Kidney (tissue), 14 donors: Measurements from ENCODE around the gene IL10RB. TPM values are rescaled to one million over a fixed set of nuclear protein-coding genes. Genes with fewer than 3 reads are reported as not detected.

Experiments used
- DNase-seq, 5 donors: peaks; one replicate each; pipeline ENCODE4 v3.0.0-alpha.2; 2013 to 2020
- FAIRE-seq: peaks from 2 replicates; lab custom pipeline; 2012; peaks lifted over from hg19 to GRCh38; lab: Jason Lieb, UNC
- H3K27ac ChIP-seq, 2 donors: one replicate each; pipeline ENCODE4 v1.7.0; 2013; ENCODE audit warnings: low read depth in 2 of 2, low read length in 2 of 2, inconsistent platforms in 1 of 2
- H3K27me3 ChIP-seq: one replicate; pipeline ENCODE4 v1.7.1; 2013; ENCODE audit warnings: low read length, inconsistent platforms; ENCODE audit not compliant: control insufficient read depth, insufficient read depth
- H3K36me3 ChIP-seq, 3 donors: one replicate each; pipeline versions ENCODE4 v1.7.0 to v1.7.1; 2013; ENCODE audit warnings: low read length in 3 of 3, control low read depth in 1 of 3, inconsistent platforms in 1 of 3; ENCODE audit not compliant: insufficient read depth in 3 of 3, control insufficient read depth in 2 of 3
- H3K4me1 ChIP-seq, 3 donors: one replicate each; pipeline versions ENCODE4 v1.7.0 to v1.7.1; 2013; ENCODE audit warnings: low read length in 3 of 3, inconsistent platforms in 1 of 3, low read depth in 1 of 3; ENCODE audit not compliant: control insufficient read depth in 2 of 3, insufficient read depth in 2 of 3
- H3K4me3 ChIP-seq, 3 donors: one replicate each; pipeline versions ENCODE4 v1.7.0 to v1.8.1; 2013; ENCODE audit warnings: low read length in 3 of 3, control low read depth in 1 of 3, inconsistent platforms in 1 of 3
- H3K9ac ChIP-seq, 3 donors: one replicate each; pipeline versions ENCODE4 v1.7.0 to v1.7.1; 2013; ENCODE audit warnings: low read length in 3 of 3, control low read depth in 1 of 3, inconsistent platforms in 1 of 3
- H3K9me3 ChIP-seq, 3 donors: one replicate each; pipeline versions ENCODE4 v1.7.0 to v1.7.1; 2013; ENCODE audit warnings: low read length in 3 of 3, control low read depth in 1 of 3, inconsistent platforms in 1 of 3; ENCODE audit not compliant: control insufficient read depth in 2 of 3, insufficient read depth in 1 of 3
- intact Hi-C: fragments of 100-400 bp; cut with DNase I; formaldehyde crosslinking; loops from one replicate; pipeline ENCODE4 v1.11.1; 2022
- polyA plus RNA-seq: library from polyadenylated mRNA; stranded (reverse); fragments of 350-450 nt; fragmentation: Illumina TruSeq; extraction: RNeasy Lipid Tissue Mini Kit (QIAGEN cat#74804); gene quantifications from one replicate; pipeline ENCODE4 v1.2.3, GENCODE V29; 2014; ENCODE audit warnings: low read depth, low replicate concordance; ENCODE audit not compliant: insufficient read depth
- total RNA-seq: library from RNA; stranded (reverse); fragmentation: NEBNext Ultra II Directional; extraction: Animal tissue kit (Norgen Biotek cat#: 25700); gene quantifications from one replicate; pipeline ENCODE4 v1.2.1, GENCODE V29; 2021
- TF ChIP-seq, protein P1 (sequence below): IDR thresholded peaks from 3 replicates; pipeline ENCODE4 v1.5.1; 2012; ENCODE audit warnings: mild to moderate bottlenecking, moderate library complexity, borderline replicate concordance; ENCODE audit not compliant: insufficient read depth; ENCODE audit errors: extremely low read depth
- donor health status: control.
- donor health status: control.
- donor health status: control.
- donor health status: control.
- donor health status: control.
- donor health status: DM: yes; HTN: yes; CAD: no.
- donor health status: Normal renal cell carcinoma (clear cell type).

Gene IL10RB
- total and polyA plus RNA-seq, 2 donors from 2014 or later: 21.5 to 27.3 TPM

DNA sequence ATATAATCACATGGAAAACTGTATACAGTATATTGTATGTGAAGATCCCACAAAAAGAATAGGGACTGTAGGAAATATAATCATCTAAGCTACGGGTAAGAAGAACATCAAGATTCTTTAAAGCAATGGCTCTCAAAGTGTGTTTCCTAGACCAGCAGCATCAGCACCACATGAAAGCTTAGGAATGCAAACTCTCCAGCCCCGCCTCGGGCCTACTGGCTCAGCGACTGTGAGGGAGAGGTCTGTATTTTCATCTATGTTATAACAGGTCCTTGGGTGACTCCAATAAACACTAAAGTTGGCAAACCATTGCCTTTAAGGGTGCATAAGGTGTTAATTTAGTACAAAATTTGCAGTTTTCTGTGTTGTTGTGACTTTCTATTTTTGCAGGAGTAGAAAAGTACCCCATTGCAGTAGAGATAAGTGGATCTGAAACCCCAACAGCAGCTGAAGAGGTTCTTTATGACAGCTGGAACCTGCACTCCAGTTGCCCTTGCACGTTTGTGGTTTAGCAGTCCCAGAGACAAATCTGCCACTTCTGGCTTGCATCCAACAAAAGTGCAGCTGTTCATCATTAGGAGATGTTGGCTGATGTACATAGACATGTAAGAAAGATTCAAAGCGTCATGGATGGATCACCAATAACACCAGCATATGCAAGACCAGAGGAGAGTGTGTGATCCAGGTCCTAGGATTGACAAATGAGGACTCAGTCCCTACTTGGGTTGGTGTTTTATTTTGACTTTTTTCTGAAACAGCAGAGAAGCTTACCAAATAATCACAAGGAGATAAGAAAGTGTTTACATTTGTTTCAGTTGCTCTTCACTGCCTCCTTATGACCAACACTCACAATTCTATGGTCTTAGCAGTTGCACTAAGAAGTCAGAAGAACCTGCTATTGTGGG, 42.7 kb downstream of the IL10RB start:
- H3K4me3 ChIP-seq: no peak overlapping the region
- no peaks in the 10 kb centered on the region for H3K27me3 ChIP-seq
- intact Hi-C loops: no loop called here
- no peaks in the 10 kb centered on the region for H3K9me3 ChIP-seq
- H3K9ac ChIP-seq: no peak overlapping the region
- H3K27ac ChIP-seq: no peak overlapping the region
- FAIRE-seq (no peak), DNase-seq (peak in 2 of 5 donors; percentile 29 to 63)
- TF ChIP-seq, protein P1, sequence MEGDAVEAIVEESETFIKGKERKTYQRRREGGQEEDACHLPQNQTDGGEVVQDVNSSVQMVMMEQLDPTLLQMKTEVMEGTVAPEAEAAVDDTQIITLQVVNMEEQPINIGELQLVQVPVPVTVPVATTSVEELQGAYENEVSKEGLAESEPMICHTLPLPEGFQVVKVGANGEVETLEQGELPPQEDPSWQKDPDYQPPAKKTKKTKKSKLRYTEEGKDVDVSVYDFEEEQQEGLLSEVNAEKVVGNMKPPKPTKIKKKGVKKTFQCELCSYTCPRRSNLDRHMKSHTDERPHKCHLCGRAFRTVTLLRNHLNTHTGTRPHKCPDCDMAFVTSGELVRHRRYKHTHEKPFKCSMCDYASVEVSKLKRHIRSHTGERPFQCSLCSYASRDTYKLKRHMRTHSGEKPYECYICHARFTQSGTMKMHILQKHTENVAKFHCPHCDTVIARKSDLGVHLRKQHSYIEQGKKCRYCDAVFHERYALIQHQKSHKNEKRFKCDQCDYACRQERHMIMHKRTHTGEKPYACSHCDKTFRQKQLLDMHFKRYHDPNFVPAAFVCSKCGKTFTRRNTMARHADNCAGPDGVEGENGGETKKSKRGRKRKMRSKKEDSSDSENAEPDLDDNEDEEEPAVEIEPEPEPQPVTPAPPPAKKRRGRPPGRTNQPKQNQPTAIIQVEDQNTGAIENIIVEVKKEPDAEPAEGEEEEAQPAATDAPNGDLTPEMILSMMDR: no peak
- H3K36me3 ChIP-seq: no peaks in the 10 kb centered on the region
- H3K4me1 ChIP-seq: no peaks in the 10 kb centered on the region

DNA sequence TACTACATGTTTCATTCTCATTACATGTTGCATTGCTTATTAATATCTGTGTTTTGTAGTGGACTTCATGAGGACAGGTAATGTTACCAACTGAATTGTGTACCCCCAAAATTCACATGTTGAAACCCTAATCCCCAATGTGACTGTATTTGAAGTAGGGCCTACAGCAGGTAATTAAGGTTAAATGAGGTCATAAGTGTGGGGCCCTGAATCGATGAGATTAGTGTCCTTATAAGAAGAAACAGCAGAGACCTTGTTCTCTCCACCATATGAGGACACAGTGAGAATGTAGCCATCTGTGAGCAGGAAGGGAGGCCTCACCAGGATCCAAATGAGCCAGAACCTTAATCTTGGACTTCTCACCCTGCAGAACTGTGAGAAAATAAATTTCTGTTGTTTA, 43.6 kb downstream of the IL10RB start:
- Histone ChIP-seq H3K36me3 (no peaks in the 10 kb centered on the region), H3K4me1 (no peaks in the 10 kb centered on the region), H3K9me3 (no peaks in the 10 kb centered on the region), H3K9ac (no peak overlapping the region), H3K4me3 (no peak overlapping the region), H3K27me3 (no peaks in the 10 kb centered on the region), H3K27ac (no peak overlapping the region)
- TF ChIP-seq, protein P1: no peak
- DNase-seq: no peak
- intact Hi-C loops: no loop called here
- FAIRE-seq: no peak

DNA sequence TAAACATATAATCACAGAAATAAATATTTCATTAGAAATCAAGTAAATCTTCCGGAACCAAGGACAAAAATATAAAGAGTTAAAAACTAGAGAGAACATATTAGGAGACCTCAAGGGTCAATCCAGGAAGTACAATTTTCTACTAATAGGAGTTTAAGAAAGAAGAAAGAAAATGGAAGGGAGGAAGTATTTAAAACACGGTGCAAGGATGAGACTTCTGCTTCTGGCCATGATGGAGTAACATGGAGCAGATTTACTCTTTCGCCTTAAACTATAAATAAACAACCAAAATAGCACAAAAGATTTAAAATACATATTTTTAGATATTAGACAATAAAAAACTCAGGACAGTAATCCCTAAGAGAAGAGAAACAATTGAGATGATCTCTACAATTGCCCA, 46.0 kb downstream of the IL10RB start:
- TF ChIP-seq, protein P1: no peak
- FAIRE-seq (no peak), DNase-seq (no peak)
- Histone ChIP-seq H3K9me3 (no peaks in the 10 kb centered on the region), H3K27me3 (no peaks in the 10 kb centered on the region), H3K9ac (no peak overlapping the region), H3K36me3 (no peaks in the 10 kb centered on the region), H3K4me1 (no peaks in the 10 kb centered on the region), H3K27ac (no peak overlapping the region), H3K4me3 (no peak overlapping the region)
- intact Hi-C loops: no loop called here
